HepG2 (cell line): ENCODE data around the gene C20orf141. TPM values are rescaled to one million over a fixed set of nuclear protein-coding genes. Genes with fewer than 3 reads are reported as not detected.

Experiments used
- ATAC-seq: fragments of 200-7000 bp; cut with Tn5 transposase; 3 replicates; pipeline ENCODE4 v1.9.1; 2020; ENCODE audit warnings: mild to moderate bottlenecking, moderate library complexity
- BruUV-seq: library from RNA; stranded (reverse); fragments of 400-500 nt; replicated peaks from 2 replicates; lab custom pipeline; 2021; lab: Mats Ljungman, UMichigan
- CTCF ChIA-PET: fragments of 300-600 bp; formaldehyde crosslinking; extraction: SDS; loops from one replicate; lab custom pipeline; 2021; ENCODE audit warnings: low total read pairs, inconsistent platforms, low intra/inter-chr PET ratio; lab: Yijun Ruan, JAX
- POLR2A ChIA-PET: fragments of 350-600 bp; sonication (Branson Sonifier 250); formaldehyde crosslinking; loops from one replicate; lab custom pipeline; 2020; ENCODE audit warnings: antibody characterized with exemption, inconsistent platforms; lab: Yijun Ruan, JAX
- DNase-seq: peaks from one replicate; pipeline ENCODE4 v3.0.0-alpha.2; 2015; ENCODE audit warnings: low spot score
- FAIRE-seq: peaks from 3 replicates; lab custom pipeline; 2011; peaks lifted over from hg19 to GRCh38; lab: Jason Lieb, UNC
- H2AFZ ChIP-seq: one replicate; pipeline ENCODE4 v1.6.1; 2011; ENCODE audit warnings: low read length, inconsistent platforms
- H3K27ac ChIP-seq: fragments of 300-600 bp; 3 replicates; pipeline ENCODE4 v1.8.0; 2011; ENCODE audit warnings: mixed run types, mild to moderate bottlenecking, mixed read lengths, low read length, inconsistent platforms; ENCODE audit not compliant: insufficient read depth; ENCODE audit errors: extremely low read length
- H3K27me3 ChIP-seq, 2 experiments: fragments of 200-600 bp in 1 of 2; 2 replicates in 1 of 2; 3 replicates in 1 of 2; pipeline versions ENCODE4 v1.6.0 to v1.8.0; 2011; ENCODE audit warnings: low read length in 2 of 2, mild to moderate bottlenecking in 2 of 2, moderate library complexity in 2 of 2, inconsistent platforms in 1 of 2; ENCODE audit not compliant: insufficient read depth in 2 of 2, control insufficient read depth in 1 of 2
- H3K36me3 ChIP-seq, 2 experiments: fragments of 200-600 bp in 1 of 2; replicated peaks in 1 of 2; 2 replicates in 1 of 2; 3 replicates in 1 of 2; pipeline versions ENCODE4 v1.5.1 to v1.8.0; 2011; ENCODE audit warnings: low read length in 2 of 2, inconsistent platforms in 1 of 2; ENCODE audit not compliant: insufficient read depth in 2 of 2, control insufficient read depth in 1 of 2
- H3K4me1 ChIP-seq: 2 replicates; pipeline ENCODE4 v1.5.1; 2012; ENCODE audit warnings: low read length, inconsistent platforms; ENCODE audit not compliant: insufficient read depth
- H3K4me2 ChIP-seq: 2 replicates; pipeline ENCODE4 v1.6.0; 2011; ENCODE audit warnings: low read depth, low read length, inconsistent platforms
- H3K4me3 ChIP-seq, 3 experiments: fragments of 200-600 bp in 1 of 3; sonication (generic), shearing (Covaris generic) in 1 of 3; replicated peaks in 1 of 3; 2 replicates each; pipeline ENCODE4 v1.5.1; 2011 to 2016; ENCODE audit warnings: low read length in 3 of 3, inconsistent platforms in 2 of 3, low read depth in 2 of 3, mild to moderate bottlenecking in 2 of 3, control low read depth in 1 of 3, mixed read lengths in 1 of 3; ENCODE audit not compliant: insufficient read depth in 1 of 3
- H3K79me2 ChIP-seq: one replicate; pipeline ENCODE4 v1.6.1; 2011; ENCODE audit warnings: low read length, inconsistent platforms; ENCODE audit not compliant: insufficient read depth
- H3K9ac ChIP-seq: 2 replicates; pipeline ENCODE4 v1.6.0; 2011; ENCODE audit warnings: mild to moderate bottlenecking, low read depth, low read length, inconsistent platforms; ENCODE audit not compliant: insufficient read depth
- H3K9me3 ChIP-seq: 2 replicates; pipeline ENCODE4 v1.5.1; 2012; ENCODE audit warnings: mild to moderate bottlenecking, low read length
- H4K20me1 ChIP-seq: 2 replicates; pipeline ENCODE4 v1.6.0; 2011; ENCODE audit warnings: inconsistent platforms, mild to moderate bottlenecking, low read length, moderate library complexity; ENCODE audit not compliant: insufficient read depth
- AHR ChIP-seq: IDR thresholded peaks from 2 replicates; pipeline ENCODE4 v1.6.1; 2018; ENCODE audit warnings: missing genetic modification reagents, missing compliant biosample characterization
- ERF ChIP-seq: IDR thresholded peaks from 2 replicates; pipeline ENCODE4 v1.6.1; 2018; ENCODE audit warnings: missing biosample characterization, missing genetic modification reagents
- HDAC2 ChIP-seq: sonication (generic); formaldehyde crosslinking; IDR thresholded peaks from 2 replicates; pipeline ENCODE4 v1.4.0; 2020; ENCODE audit warnings: missing genetic modification reagents
- IKZF1 ChIP-seq: fragments of 450-650 bp; IDR thresholded peaks from 2 replicates; pipeline ENCODE4 v1.7.1; 2016
- PCBP1 ChIP-seq: fragments of 200-400 bp; formaldehyde crosslinking; IDR thresholded peaks from 2 replicates; pipeline ENCODE4 v1.6.1; 2017; ENCODE audit warnings: mild to moderate bottlenecking, low read depth, low read length, borderline replicate concordance
- POLR2A ChIP-seq, 2 experiments: IDR thresholded peaks; 2 replicates each; pipeline ENCODE4 v1.6.1; 2011; ENCODE audit warnings: low read depth in 2 of 2, low read length in 2 of 2, mild to moderate bottlenecking in 1 of 2, moderate library complexity in 1 of 2; ENCODE audit not compliant: insufficient read depth in 1 of 2
- POLR2AphosphoS2 ChIP-seq: IDR thresholded peaks from 2 replicates; pipeline ENCODE4 v1.6.1; 2011; ENCODE audit warnings: low read depth, low read length, improper control_type of control experiment
- REL ChIP-seq: sonication (generic); formaldehyde crosslinking; conservative IDR thresholded peaks from 2 replicates; pipeline ENCODE4 v1.8.0; 2022; ENCODE audit warnings: mild to moderate bottlenecking, missing genetic modification reagents, moderate library complexity
- SNAPC2 ChIP-seq: sonication (generic); formaldehyde crosslinking; IDR thresholded peaks from 2 replicates; pipeline ENCODE4 v1.8.1; 2022; ENCODE audit warnings: mild to moderate bottlenecking, missing genetic modification reagents
- TGIF2 ChIP-seq: IDR thresholded peaks from 2 replicates; pipeline ENCODE4 v1.6.1; 2016; ENCODE audit warnings: control low read depth, missing compliant biosample characterization
- ZNF224 ChIP-seq: sonication (generic); formaldehyde crosslinking; IDR thresholded peaks from 2 replicates; pipeline ENCODE4 v1.5.0; 2020; ENCODE audit warnings: mild to moderate bottlenecking, missing genetic modification reagents
- ZNF33B ChIP-seq: sonication (generic); formaldehyde crosslinking; IDR thresholded peaks from 2 replicates; pipeline ENCODE4 v1.5.1; 2020; ENCODE audit warnings: mild to moderate bottlenecking, missing genetic modification reagents
- ZNF430 ChIP-seq: sonication (generic); formaldehyde crosslinking; IDR thresholded peaks from 2 replicates; pipeline ENCODE4 v1.9.0; 2021; ENCODE audit warnings: mild to moderate bottlenecking, missing genetic modification reagents
- ZNF484 ChIP-seq: sonication (generic); formaldehyde crosslinking; IDR thresholded peaks from 2 replicates; pipeline ENCODE4 v1.5.1; 2020; ENCODE audit warnings: mild to moderate bottlenecking, low read depth, missing genetic modification reagents, borderline replicate concordance
- ZNF558 ChIP-seq: sonication (generic); formaldehyde crosslinking; IDR thresholded peaks from 2 replicates; pipeline ENCODE4 v1.9.0; 2022; ENCODE audit warnings: mild to moderate bottlenecking, missing genetic modification reagents, borderline replicate concordance
- WGBS: methylation state at CpG from one replicate; pipeline ENCODE4 v1.1.6; 2017; ENCODE audit warnings: low lambda C conversion rate; 5-methylcytosine and 5-hydroxymethylcytosine counted together
- in situ Hi-C: cut with HindIII; loops from 2 replicates; pipeline ENCODE4 v1.10.0; 2017; ENCODE audit warnings: low pct_unique_long_range_greater_than_20kb; ENCODE audit not compliant: extremely low pct_ligation_motif_present
- intact Hi-C: fragments of 100-400 bp; cut with micrococcal nuclease; formaldehyde crosslinking; loops from one replicate; pipeline ENCODE4 v1.10.0; 2022; ENCODE audit not compliant: unreplicated experiment
- polyA plus RNA-seq, 8 experiments: library from polyadenylated mRNA; depleted of rRNA in 3 of 8; stranded (reverse) in 7 of 8; unstranded in 1 of 8; fragments of >200 nt; fragmentation: Illumina TruSeq in 4 of 8; extraction: Trizol in 4 of 8; gene quantifications; 2 replicates each; pipeline versions ENCODE4 v1.2.1 to v1.2.3, GENCODE V29; 2011 to 2016; ENCODE audit warnings: low read depth in 4 of 8, missing spikeins in 1 of 8, mixed read lengths in 1 of 8; ENCODE audit not compliant: insufficient read depth in 1 of 8
- total RNA-seq, 5 experiments: library from RNA; depleted of rRNA; stranded (reverse); fragments of >200 nt; fragmentation: Illumina TruSeq; extraction: Trizol; gene quantifications; 2 replicates each; pipeline ENCODE4 v1.2.3, GENCODE V29; 2016; ENCODE audit warnings: low read depth in 1 of 5
- TF ChIP-seq, protein P1 (sequence below): sonication (generic); formaldehyde crosslinking; IDR thresholded peaks from 2 replicates; pipeline ENCODE4 v1.8.1; 2023; ENCODE audit warnings: mild to moderate bottlenecking, missing genetic modification reagents

The C20orf141 gene
- total and polyA plus RNA-seq, 2 of the 13 experiments (the other 11 are each of a cell fraction or from before 2014, with no cell fraction given): not detected

DNA sequence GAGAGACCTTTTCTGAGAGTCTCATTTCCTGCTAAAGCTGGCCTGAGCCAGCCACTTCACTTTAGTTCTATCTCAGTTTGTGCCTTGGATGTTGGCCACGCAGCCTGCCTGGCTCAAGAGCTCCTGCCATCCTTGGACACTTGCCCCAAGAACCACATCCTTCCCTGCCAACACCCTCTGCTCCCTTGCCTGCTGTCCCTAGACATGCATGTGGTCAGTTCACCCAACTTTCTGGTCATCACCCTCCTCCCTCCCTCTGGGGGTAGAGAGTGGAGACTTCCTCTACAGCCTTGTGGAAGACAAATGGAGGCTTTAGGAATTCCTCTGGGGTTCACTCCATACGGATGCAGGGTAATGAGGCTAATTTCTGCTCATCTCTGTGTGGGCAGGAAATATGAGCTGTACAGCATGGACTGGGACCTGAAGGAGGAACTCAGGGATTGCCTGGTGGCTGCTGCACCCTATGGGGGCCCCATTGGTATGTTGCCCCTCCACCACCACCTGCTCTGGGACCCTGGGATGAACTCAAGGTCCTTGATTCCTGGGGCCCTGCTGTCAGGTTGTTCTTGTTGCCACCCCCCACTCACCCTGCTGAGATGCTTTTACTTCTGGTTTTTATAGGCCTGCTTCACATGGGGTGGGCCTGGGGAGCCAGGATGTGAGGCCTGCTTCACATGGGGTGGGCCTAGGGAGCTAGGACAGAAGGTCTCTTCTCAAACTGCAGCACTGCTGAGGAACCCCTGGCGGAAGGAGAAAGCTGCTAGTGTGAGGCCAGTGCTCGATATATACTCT, 44.7 kb downstream of the C20orf141 start:
- in situ Hi-C loops (loop anchor here (5.0 kb wide), 1 partner anchor 102 kb away; no protein-coding TSS in a partner anchor), intact Hi-C loops (no loop called here)
- no peak overlapping the region for H3K4me3 ChIP-seq
- DNase-seq (no peak), FAIRE-seq (no peak), ATAC-seq (no peak)
- H3K4me1 ChIP-seq: no peaks in the 10 kb centered on the region
- TF ChIP-seq HDAC2 (CRISPR knock-in tag) (no peak), ZNF558 (CRISPR knock-in tag) (no peak), REL (CRISPR knock-in tag) (no peak), ZNF430 (CRISPR knock-in tag) (no peak), AHR (CRISPR knock-in tag) (no peak), POLR2A (IDR thresholded peaks at IDR 0.05; ENCODE audit: insufficient read depth in 1 of 2, low read depth in 2 of 2, low read length in 2 of 2) (no peak), ZNF224 (CRISPR knock-in tag) (no peak), ZNF33B (no peak), ZNF484 (no peak), PCBP1 (no peak), ERF (CRISPR knock-in tag) (no peak), POLR2AphosphoS2 (no peak), IKZF1 (no peak), SNAPC2 (CRISPR knock-in tag) (no peak), TGIF2 (CRISPR knock-in tag) (no peak)
- TF ChIP-seq, protein P1, sequence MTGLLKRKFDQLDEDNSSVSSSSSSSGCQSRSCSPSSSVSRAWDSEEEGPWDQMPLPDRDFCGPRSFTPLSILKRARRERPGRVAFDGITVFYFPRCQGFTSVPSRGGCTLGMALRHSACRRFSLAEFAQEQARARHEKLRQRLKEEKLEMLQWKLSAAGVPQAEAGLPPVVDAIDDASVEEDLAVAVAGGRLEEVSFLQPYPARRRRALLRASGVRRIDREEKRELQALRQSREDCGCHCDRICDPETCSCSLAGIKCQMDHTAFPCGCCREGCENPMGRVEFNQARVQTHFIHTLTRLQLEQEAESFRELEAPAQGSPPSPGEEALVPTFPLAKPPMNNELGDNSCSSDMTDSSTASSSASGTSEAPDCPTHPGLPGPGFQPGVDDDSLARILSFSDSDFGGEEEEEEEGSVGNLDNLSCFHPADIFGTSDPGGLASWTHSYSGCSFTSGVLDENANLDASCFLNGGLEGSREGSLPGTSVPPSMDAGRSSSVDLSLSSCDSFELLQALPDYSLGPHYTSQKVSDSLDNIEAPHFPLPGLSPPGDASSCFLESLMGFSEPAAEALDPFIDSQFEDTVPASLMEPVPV (CRISPR knock-in tag): no peak
- H3K27me3 ChIP-seq: no peaks in the 10 kb centered on the region
- H4K20me1 ChIP-seq: no peaks in the 10 kb centered on the region
- H3K9ac ChIP-seq: no peak overlapping the region
- H3K79me2 ChIP-seq: no peaks in the 10 kb centered on the region
- 100% methylated on average over 4 of the region's 4 CpGs for WGBS
- no peak overlapping the region for H2AFZ ChIP-seq
- no TSS peak for BruUV-seq
- no peak overlapping the region for H3K27ac ChIP-seq
- POLR2A ChIA-PET: interaction anchor here (1.2 kb wide), 1 partner anchor 14 kb away, joined by 4 read pairs; the partner anchor contains the start of gene PTPRA
- no peak overlapping the region for H3K4me2 ChIP-seq
- H3K9me3 ChIP-seq: no peaks in the 10 kb centered on the region
- H3K36me3 ChIP-seq: peaks cover 4 to 6% of the 10 kb centered on the region in 2 experiments; a peak in 3 of 5 replicates
- CTCF ChIA-PET: no interaction called here
